H1 (cell line): ENCODE measurements around the gene KIF27. TPM values are rescaled to one million over a fixed set of nuclear protein-coding genes. Genes with fewer than 3 reads are reported as not detected.

Experiments
- KDM1A ChIP-seq: fragments of 200-600, 300-600 bp; sonication (generic); IDR thresholded peaks from 2 replicates; pipeline ENCODE4 v1.7.1; 2016; ENCODE audit warnings: mild to moderate bottlenecking, low read length, borderline replicate concordance
- NRF1 ChIP-seq: IDR thresholded peaks from 2 replicates; pipeline ENCODE4 v1.6.1; 2011; ENCODE audit warnings: mild to moderate bottlenecking, low read depth, low read length, improper control_type of control experiment
- RBBP5 ChIP-seq: IDR thresholded peaks from 2 replicates; pipeline ENCODE4 v1.7.1; 2012; ENCODE audit warnings: low read depth, mild to moderate bottlenecking, inconsistent platforms, low read length, moderate library complexity, borderline replicate concordance
- SRF ChIP-seq: IDR thresholded peaks from 2 replicates; pipeline ENCODE4 v1.6.1; 2011; ENCODE audit warnings: mild to moderate bottlenecking, low read depth, low read length, moderate library complexity
- polyA plus RNA-seq, 7 experiments: library from polyadenylated mRNA; depleted of rRNA in 3 of 7; stranded (reverse) in 5 of 7; unstranded in 2 of 7; fragments of >200 nt in 5 of 7; fragments of 200-250 nt in 2 of 7; gene quantifications; 1 replicate in 5 of 7; 2 replicates in 1 of 7; 4 replicates in 1 of 7; pipeline versions ENCODE4 v1.2.1 to v1.2.3, GENCODE V29; 2011 to 2013; ENCODE audit warnings: missing spikeins in 2 of 7, mixed read lengths in 2 of 7
- total RNA-seq: library from RNA; stranded (reverse); fragmentation: NEBNext Ultra II Directional; extraction: Animal tissue kit (Norgen Biotek cat#: 25700); gene quantifications from 2 replicates; pipeline ENCODE4 v1.2.1, GENCODE V29; 2021

Gene KIF27
- total and polyA plus RNA-seq, 2 of the 8 experiments (the other 6 are each of a cell fraction or from before 2014, with no cell fraction given): 0.47 to 7.0 TPM

DNA sequence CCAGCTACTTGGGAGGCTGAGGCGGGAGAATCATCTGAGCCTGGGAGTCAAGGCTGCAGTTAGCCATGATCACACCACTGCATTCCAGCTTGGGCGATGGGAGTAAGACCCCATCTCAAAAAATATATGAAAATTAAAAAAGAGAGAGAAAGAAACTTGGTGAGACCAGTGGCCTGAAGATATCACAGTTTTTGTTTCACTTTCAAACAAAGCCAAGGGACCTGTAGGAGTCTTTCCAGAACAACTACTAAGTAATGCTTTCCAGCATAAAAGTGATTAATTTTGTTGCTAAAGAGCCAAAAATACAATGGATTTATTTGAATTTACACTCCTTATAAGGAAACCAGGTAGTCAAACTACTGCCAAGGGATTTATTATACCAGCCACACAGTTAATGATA lies 127.2 kb downstream of the KIF27 start (continued):
- TF ChIP-seq KDM1A (no peak), RBBP5 (no peak), SRF (no peak), NRF1 (no peak)
